Measurements from ENCODE around the gene HUNK. TPM values are rescaled to one million over a fixed set of nuclear protein-coding genes. Genes with fewer than 3 reads are reported as not detected.

The HUNK gene
- total and polyA plus RNA-seq, 7 donors: 0.71 to 2.6 (median 1.5) TPM

DNA sequence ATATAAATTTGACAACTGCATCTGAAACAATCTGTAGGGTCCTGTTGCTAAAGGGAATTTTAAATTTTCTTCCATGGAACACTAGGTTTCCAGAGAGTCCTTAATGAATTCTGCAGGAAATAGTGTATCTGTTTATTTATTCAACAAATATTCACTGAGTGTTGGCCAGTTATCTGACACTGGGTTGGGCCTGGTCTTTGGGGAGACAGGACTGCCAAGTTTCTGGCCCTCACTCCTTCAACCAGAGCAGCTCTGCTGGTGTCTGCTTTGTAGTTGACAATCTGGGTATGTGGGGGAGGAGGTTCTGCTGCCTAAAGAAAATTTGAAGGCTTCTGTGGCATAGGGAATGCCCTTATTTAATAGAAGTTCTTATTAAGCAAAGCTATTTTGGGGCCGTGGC is 26.1 kb upstream of the HUNK start:
- H3K9me3 ChIP-seq: no peaks in the 10 kb centered on the region
- no peaks in the 10 kb centered on the region for H3K4me1 ChIP-seq
- H3K27me3 ChIP-seq: no peaks in the 10 kb centered on the region
- intact Hi-C loops (cut with DNase I): no loop called here
- H3K4me3 ChIP-seq: no peak overlapping the region
- H3K27ac ChIP-seq: no peak overlapping the region
- H3K36me3 ChIP-seq: no peaks in the 10 kb centered on the region
- no peak for TF ChIP-seq EP300 (IDR thresholded peaks at IDR 0.05)
- TF ChIP-seq, protein P1, sequence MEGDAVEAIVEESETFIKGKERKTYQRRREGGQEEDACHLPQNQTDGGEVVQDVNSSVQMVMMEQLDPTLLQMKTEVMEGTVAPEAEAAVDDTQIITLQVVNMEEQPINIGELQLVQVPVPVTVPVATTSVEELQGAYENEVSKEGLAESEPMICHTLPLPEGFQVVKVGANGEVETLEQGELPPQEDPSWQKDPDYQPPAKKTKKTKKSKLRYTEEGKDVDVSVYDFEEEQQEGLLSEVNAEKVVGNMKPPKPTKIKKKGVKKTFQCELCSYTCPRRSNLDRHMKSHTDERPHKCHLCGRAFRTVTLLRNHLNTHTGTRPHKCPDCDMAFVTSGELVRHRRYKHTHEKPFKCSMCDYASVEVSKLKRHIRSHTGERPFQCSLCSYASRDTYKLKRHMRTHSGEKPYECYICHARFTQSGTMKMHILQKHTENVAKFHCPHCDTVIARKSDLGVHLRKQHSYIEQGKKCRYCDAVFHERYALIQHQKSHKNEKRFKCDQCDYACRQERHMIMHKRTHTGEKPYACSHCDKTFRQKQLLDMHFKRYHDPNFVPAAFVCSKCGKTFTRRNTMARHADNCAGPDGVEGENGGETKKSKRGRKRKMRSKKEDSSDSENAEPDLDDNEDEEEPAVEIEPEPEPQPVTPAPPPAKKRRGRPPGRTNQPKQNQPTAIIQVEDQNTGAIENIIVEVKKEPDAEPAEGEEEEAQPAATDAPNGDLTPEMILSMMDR (IDR thresholded peaks at IDR 0.05): no peak
- no peak for TF ChIP-seq POLR2A (IDR thresholded peaks at IDR 0.05)
- no peak for TF ChIP-seq POLR2AphosphoS5 (IDR thresholded peaks at IDR 0.05)
- DNase-seq: no peak
- WGBS, 2 donors: 92 to 94% methylated on average over 1 of the region's 1 CpG

DNA sequence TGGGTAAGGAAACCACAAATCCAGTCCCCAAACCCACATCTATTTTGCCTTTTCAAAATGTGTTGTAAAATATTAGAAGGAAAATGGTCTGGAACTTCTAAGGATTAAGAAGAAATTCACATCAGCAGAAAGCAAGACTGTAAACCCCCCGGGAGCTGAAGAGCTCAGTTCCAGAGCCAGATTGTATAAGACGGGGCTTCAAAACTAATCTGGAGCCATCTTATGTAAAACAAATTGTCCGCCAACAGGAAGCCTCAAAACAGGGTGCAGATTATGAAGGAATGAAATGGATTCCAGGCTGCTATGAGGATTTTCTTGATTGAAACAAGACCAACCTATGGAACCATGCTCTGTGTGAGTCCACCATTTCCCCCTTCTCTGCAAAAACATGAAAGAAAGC is 25.1 kb upstream of the HUNK start:
- Histone ChIP-seq H3K36me3 (no peaks in the 10 kb centered on the region), H3K4me3 (no peak overlapping the region), H3K27ac (no peak overlapping the region), H3K9me3 (no peaks in the 10 kb centered on the region), H3K27me3 (no peaks in the 10 kb centered on the region), H3K4me1 (no peaks in the 10 kb centered on the region)
- intact Hi-C loops (cut with DNase I): no loop called here
- DNase-seq: no peak
- TF ChIP-seq EP300 (IDR thresholded peaks at IDR 0.05) (no peak), POLR2AphosphoS5 (IDR thresholded peaks at IDR 0.05) (no peak), POLR2A (IDR thresholded peaks at IDR 0.05) (no peak)
- TF ChIP-seq, protein P1 (IDR thresholded peaks at IDR 0.05): no peak
- 88 to 90% methylated on average over 3 of the region's 3 CpGs for WGBS, 2 donors

GRCh38 chr21:31848326-31848985 is 24.4 kb upstream of the HUNK start:
- TF ChIP-seq EP300 (IDR thresholded peaks at IDR 0.05): no peak
- TF ChIP-seq, protein P1 (IDR thresholded peaks at IDR 0.05): no peak
- 90% methylated on average over 4 of the region's 4 CpGs for WGBS, 2 donors
- Histone ChIP-seq H3K4me1 (no peaks in the 10 kb centered on the region), H3K27ac (no peak overlapping the region), H3K4me3 (no peak overlapping the region), H3K27me3 (no peaks in the 10 kb centered on the region), H3K36me3 (no peaks in the 10 kb centered on the region), H3K9me3 (no peaks in the 10 kb centered on the region)
- DNase-seq: no peak
- intact Hi-C loops (cut with DNase I): no loop called here

- intact Hi-C loops (cut with DNase I): no loop called here
- no peaks in the 10 kb centered on the region for H3K9me3 ChIP-seq
- DNase-seq: no peak
- H3K36me3 ChIP-seq: no peaks in the 10 kb centered on the region
- no peak overlapping the region for H3K27ac ChIP-seq
- TF ChIP-seq POLR2A (IDR thresholded peaks at IDR 0.05) (no peak), EP300 (IDR thresholded peaks at IDR 0.05) (no peak), POLR2AphosphoS5 (IDR thresholded peaks at IDR 0.05) (no peak)
- TF ChIP-seq, protein P1 (IDR thresholded peaks at IDR 0.05): no peak
- H3K4me1 ChIP-seq: no peaks in the 10 kb centered on the region
- 87 to 88% methylated on average over 7 of the region's 7 CpGs for WGBS, 2 donors
- H3K4me3 ChIP-seq: no peak overlapping the region
- no peaks in the 10 kb centered on the region for H3K27me3 ChIP-seq
Measured at GRCh38 chr21:31850886-31851285, 21.9 kb upstream of the HUNK start.

DNA sequence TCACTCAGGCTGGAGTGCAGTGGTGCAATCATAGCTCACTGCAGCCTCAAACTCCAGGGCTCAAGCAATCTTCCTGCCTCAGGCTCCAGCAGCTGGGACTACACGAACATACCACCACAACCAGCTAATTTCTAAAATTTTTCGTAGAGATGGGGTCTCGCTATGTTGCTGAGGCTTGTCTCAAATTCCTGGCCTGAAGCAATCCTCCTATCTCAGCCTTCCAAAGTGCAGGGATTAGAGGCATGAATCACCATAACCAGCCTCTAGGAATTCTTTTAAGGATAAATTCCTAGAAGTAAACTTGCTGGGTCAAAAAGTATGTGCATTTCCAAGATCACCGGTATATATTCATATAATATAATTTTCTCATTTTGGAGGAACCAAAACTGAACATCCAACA is 17.6 kb upstream of the HUNK start:
- TF ChIP-seq, protein P1 (IDR thresholded peaks at IDR 0.05): no peak
- TF ChIP-seq EP300 (IDR thresholded peaks at IDR 0.05) (no peak), POLR2AphosphoS5 (IDR thresholded peaks at IDR 0.05) (no peak), POLR2A (IDR thresholded peaks at IDR 0.05) (no peak)
- H3K9me3 ChIP-seq: no peaks in the 10 kb centered on the region
- WGBS, 2 donors: 79% methylated on average over 4 of the region's 4 CpGs
- no peak for DNase-seq
- no peaks in the 10 kb centered on the region for H3K4me1 ChIP-seq
- no peaks in the 10 kb centered on the region for H3K36me3 ChIP-seq
- H3K27ac ChIP-seq: no peak overlapping the region
- H3K27me3 ChIP-seq: no peaks in the 10 kb centered on the region
- intact Hi-C loops (cut with DNase I): no loop called here
- H3K4me3 ChIP-seq: no peak overlapping the region

Data from sigmoid colon (tissue), 7 donors.